ENCODE measurements around the gene CAPNS1.
A peak's percentile ranks its signal among the peaks of the same experiment; 100 is the strongest.

CAPNS1 gene

DNA sequence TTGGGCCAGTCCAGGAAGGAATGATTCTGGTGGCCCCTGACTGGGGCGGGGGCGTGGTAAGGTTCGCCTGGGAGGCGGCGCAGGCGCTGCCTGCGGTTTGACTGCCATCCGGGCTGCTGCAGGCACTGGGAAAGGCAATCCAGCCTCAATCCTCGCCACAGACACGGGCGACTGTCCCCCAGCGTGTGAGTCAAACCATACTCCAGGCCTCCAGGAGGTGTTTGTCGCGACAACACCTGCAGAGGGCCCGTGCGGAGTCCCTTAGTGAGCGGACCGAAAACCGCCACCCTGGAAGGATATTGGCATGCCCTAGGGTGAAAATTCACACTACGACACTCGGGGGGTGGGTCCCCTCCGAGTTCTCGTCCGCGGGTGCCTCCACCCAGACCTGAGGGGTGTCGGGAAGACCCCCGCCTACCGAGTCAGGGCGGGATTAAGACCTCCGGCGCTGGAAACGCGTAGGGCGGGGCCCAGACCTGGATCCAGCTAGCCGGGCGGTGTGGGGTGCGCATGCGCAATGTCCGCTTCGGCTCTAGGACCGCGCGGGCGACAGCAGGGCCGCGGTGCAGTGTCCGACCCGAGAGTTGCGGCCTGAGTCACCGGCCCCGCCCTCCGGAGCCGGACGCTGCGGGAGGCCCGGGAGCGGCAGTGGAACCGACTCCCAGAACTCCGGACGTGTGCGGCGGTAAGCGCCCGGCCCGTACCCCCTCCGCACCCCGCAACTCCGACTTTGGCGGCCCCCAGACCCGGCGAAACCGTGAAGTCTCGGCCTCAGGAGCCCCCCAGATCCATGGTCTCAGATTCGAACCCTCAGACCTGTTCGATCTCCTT is at the start of gene CAPNS1:
Gene CAPNS1, plus strand, starts transcription at position 594 of the 831 bp plus-strand sequence. CDS start 946 bp downstream, outside the sequence.
- peak; percentile 93 to 95 for DNase-seq (ENCODE audit: low read depth in 2 of 2)

DNA sequence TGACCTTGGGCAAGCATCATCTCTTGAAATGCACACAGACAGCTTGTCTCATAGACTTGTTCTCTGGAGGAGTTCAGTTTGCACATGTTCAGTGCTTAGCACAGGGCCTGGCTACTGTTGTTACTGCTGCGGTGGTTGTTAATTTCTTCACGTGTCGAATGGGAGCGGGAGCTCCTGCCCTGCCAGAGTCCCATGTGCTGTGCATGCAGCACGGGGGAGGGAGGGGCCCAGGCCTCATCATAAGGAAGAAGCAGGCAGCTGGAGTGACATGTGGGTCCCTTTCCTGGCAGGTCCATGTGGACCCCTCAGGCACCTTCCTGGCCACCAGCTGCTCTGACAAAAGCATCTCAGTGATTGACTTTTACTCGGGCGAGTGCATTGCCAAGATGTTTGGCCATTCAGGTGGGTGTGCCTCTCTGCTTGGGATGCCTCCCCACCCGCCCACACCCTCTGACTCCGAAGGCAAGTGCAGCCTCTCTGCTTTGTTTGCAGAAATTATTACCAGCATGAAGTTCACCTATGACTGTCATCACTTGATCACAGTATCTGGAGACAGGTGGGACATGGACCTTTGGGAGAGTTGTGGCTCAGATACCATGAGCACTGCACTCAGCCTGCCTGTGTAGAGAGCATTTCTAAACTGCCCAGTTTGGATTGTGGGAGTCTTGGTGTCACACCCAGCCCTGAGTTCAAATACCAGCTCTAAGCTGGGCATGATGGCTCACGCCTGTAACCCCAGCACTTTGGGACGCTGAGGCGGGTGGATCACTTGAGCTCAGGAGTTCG is 48.8 kb upstream of the CAPNS1 start:
- no peak for DNase-seq (ENCODE audit: low read depth in 2 of 2)

DNA sequence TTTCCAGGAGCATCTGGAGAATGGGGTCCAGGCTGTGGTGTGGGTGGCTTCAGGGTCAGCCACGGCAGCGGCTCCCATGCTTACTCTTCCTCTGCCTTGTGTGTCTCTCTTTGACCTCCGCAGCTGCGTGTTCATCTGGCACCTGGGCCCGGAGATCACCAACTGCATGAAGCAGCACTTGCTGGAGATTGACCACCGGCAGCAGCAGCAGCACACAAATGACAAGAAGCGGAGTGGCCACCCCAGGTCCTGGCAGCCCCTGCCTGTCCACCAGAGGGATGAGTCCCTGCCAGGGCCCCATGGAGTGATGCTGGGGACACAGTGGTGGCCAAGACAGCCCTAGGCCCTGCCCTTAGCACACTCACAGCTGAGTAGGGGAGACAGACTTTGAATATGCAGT is 47.3 kb upstream of the CAPNS1 start:
- DNase-seq (ENCODE audit: low read depth in 2 of 2) = no peak

DNA sequence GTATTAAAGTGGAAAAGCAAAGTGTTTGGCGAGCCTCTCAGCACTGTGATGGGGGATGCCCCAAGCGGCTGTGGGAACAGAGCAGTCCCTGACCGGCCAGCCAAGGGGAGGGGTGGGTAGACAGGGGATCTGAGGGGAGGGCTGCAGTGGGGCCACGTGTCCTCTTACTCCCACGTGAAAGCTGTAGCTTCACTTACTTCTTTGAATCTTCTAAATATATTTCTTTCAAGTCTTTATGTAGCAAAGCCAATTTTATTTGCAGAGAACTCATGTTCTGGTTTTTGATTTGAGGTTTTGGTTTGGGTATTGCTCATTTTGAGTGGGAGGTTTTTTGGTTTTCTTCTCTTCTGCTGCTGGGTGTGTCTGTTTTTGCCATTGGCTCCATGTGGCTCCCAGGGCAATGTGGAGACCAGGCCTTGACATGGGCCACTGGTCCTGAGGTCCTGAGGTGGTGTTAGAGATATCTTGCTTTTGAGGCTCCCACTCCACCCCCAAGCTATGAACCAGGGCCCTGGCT is 46.7 kb upstream of the CAPNS1 start:
- peak; percentile 19 to 26 for DNase-seq (ENCODE audit: low read depth in 2 of 2)

DNA sequence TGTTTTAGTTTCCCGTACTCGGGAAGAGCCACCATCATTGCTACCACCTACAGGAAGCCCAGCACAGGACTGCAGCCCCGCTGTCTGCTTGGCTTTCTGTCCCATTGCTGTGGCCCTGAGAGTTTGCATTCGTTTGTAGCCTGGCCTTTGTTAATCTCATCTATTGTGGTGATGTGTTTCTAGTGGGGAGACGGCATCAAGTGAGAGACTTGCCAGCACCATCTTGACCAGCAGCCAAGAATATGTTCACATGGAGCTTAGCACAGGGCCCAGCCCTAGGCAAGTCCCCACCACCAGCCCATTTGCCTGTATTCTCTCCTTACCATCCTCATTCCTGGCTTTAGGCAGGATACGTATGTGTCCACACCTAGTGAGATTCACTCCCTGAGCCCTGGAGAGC is 46.2 kb upstream of the CAPNS1 start:
- no peak for DNase-seq (ENCODE audit: low read depth in 2 of 2)

DNA sequence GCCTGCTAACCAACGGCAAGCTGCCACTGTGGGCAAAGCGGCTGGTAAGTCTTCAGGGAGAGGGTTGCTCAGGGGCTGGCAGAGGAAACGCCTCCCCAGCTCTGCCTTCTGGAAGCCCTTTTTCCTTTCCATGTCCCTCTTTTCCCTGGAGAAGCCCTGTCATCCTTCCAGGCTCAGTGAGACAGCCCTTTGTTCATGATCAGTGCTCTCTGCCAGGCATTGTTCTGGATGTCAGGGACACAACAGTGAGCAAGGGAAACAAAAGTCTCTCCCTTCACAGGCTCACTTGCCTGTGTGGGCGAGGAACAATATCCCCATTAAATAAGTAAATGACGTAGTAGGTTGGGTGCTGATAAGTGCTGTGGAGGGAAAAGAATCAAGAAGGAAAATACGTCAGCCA is 42.8 kb upstream of the CAPNS1 start:
- DNase-seq (ENCODE audit: low read depth in 2 of 2) = no peak

DNA sequence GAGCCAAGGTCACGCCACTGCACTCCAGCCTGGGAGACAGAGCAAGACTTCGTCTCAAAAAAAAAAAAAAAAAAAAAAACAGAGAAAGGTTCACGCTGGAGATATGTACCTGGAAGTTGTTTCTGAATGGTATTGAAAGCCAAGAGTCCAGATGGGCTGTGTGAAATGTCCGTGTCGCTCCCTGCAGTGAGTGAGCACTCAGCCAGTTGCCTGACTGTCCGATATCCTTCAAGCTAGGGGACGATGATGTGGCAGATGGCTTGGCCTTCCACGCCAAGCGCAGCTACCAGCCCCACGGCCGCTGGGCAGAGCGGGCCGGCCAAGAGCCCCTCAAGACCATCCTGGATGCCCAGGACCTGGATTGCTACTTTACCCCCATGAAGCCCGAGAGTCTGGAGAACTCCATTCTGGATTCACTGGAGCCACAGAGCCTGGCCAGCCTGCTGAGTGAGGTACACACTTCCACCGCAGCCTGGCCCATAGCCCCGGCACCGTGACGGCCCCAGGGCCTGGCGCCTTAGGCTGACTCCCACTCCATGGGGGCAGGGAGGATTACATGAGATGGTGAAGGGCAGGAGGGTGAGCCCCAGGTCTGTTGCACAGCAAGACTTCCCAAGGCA is 40.6 kb upstream of the CAPNS1 start:
- DNase-seq (ENCODE audit: low read depth in 2 of 2) = no peak

DNA sequence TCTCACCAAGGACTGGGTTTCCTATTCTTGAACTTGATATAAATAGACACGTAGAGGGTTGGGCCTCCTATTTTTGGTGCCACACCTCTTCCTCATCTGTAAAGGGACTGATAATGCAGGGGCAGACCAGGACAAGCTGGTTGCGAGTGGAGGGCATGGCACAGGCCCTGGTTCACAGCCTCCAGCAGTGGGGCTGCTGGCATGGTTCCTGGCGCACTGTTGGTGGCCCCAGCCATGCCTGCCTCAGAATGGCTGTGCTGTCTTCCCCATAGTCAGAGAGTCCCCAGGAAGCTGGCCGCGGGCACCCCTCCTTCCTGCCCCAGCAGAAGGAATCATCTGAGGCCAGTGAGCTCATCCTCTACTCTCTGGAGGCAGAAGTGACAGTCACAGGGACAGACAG is 39.4 kb upstream of the CAPNS1 start:
- no peak for DNase-seq (ENCODE audit: low read depth in 2 of 2)

DNA sequence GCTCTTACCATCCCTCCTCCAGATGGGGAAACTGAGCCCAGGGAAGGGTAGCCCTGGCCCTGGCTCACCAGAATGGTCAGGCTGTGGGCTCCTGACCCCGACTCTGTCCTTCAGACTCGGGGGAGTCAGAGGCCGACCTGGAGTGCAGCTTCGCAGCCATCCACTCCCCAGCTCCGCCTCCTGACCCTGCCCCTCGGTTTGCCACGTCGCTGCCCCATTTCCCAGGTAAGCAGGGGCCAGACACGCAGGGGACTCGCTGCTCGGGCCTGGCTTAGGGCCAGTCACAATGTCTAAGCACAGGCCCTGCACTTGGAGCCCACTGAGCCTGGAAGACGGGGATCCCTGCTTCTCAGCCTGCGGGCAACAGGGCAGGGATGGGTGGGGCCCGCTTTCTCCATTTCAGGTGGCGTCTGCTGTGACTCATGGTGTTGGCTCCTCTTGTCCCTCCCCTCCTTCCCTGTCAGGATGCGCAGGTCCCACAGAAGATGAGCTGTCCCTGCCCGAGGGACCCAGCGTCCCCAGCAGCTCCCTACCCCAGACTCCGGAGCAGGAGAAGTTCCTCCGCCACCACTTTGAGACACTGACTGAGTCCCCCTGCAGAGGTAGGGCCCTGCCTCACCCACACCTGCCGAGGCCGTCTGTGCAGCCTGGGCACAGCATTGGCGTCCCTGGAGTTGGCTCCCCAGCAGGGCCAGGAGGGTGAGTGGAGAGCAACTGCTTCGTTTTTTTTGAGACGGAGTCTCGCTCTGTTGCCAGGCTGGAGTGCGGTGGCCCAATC is 38.1 kb upstream of the CAPNS1 start:
- DNase-seq (ENCODE audit: low read depth in 2 of 2) = no peak

DNA sequence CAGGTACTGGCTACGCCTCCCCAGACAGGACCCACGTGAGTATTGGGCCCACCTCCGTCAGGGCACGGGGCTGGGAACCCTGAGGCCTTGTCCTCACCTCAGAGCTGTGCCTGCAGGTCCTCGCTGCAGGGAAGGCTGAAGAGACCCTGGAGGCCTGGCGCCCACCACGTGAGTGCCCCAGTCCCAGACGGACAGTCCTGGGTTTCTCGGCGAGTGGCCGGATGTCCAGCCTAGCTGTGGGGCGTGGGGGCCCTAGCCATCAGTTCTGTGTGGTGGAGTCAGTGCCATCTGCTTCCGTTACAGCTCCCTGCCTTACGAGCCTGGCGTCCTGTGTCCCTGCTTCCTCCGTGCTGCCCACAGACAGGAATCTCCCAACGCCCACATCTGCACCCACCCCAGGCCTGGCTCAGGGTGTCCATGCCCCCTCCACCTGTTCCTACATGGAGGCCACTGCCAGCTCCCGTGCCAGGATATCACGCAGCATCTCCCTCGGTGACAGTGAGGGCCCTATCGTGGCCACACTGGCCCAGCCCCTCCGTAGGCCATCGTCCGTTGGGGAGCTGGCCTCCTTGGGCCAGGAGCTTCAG is 36.7 kb upstream of the CAPNS1 start:
- DNase-seq (ENCODE audit: low read depth in 2 of 2) = no peak

DNA sequence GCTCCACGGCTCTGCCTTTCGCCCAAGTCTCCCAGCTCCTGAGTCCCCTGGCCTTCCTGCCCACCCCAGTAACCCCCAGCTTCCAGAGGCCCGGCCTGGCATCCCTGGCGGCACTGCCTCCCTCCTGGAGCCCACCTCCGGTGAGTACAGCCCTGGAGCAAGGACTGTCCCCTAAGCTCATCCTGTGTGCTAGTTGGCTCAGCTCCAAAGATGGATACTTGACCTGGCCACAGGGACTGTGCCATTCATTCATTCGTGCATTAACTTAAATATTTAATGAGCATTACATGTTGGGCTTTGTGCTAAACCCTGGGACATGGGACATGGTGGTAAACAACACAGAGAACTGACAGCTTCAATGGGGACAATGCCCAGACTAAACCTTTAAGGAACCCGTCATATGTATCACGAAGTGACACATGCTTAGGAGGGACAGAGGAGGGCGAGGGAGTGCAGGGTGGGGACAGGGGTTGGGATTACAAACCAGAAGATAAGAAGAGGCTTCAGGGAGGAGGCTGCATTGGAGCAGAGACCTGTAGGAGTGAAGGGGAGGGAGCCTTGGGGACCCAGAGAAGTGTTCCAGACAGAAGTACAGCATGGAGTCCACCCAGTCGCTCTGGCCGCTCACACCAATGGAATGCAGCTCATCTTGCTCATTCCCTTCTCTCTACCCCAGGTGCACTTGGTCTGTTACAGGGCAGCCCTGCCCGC is 35.9 kb upstream of the CAPNS1 start:
- DNase-seq (ENCODE audit: low read depth in 2 of 2) = no peak

DNA sequence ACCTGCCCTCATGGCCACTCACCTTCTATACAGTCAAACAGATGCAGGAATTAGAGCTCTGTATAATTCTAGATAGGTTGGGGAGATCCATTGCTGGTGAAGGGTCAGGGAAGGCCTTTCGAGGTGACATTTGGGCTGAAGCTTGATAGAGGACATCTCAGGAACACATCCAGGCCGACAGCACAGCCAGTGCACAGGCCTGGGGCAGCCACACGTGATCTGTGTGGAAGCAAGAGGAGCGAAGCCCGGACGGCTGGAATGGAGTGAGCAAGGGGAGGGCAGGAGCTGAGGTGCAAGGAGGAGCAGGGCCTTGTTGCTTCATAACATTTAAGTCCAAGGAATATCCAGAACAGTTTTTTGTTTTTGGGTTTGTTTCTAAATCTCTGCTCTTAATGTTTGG is 33.4 kb upstream of the CAPNS1 start:
- DNase-seq (ENCODE audit: low read depth in 2 of 2) = no peak

DNA sequence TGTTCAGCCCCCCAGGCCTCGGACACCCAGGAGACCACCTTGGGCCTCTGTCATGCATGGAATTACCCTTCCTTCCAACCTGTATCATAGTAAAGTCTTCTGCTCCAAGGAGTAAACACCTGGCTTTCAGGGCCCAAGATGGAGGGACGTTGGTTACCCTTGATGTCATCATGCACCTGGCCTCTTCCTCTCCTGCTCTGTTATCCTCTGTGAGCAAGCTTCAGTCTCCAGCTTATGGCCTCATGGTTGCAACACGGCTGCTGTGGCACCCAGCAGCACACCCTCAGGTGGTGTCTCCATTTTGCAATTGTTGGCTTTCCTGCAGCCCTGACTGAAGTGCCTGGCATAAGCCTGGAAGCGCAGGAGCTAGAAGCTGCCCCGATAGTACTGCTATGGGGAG is 32.9 kb upstream of the CAPNS1 start:
- no peak for DNase-seq (ENCODE audit: low read depth in 2 of 2)

DNA sequence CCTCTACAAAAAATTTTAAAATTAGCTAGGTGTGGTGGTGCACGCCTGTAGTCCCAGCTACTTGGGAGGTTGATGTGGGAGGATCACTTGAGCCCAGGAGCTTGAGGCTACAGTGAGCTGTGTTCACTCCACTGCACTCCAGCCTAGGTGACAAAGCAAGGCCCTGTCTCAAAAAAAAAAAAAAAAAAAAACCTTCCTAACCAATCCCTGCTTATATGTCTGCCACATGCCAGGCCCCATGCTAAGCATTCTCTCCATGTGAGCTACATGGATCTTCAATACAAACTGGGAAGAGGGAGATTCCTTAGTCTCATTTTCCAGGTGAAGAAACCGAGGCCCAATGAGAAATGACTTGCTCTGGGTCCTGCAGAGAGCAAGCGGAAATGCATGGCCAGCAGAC is 31.2 kb upstream of the CAPNS1 start:
- no peak for DNase-seq (ENCODE audit: low read depth in 2 of 2)

DNA sequence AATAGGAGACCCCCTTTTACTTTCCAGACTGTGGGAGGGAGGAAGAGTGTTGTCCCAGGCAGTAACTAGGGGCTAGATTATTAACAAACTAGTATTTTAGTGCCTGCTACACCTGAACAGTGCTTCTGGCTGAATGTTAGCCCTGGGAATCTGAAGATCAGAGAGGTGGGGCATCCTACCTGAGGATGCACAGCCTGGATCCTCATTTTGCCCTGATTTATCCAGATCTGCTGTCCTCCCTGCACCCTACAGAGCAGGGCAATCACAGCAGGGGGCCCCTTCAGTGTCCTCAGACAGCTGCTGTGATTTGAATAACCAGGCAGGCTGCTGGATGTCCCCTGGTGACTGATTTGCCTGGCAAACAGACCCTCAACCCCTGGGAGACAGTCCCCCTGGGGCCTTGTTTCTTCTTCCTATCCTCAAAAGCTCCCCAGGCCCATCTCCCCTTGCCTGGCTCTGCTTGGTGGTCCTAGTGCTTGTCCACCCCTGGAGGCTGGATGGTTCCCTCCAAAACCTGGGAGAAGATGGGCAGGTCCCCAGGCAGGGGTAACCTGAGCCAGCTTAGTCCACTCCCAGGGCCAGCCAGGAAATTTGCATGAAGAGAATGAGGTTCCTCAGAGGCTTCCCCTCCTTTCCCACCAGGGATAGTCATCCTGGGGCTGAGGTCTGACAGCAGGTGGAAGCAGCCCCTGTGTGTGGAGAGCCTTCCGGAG is 29.2 kb upstream of the CAPNS1 start, which contains the start of gene OVOL3:
Gene OVOL3, plus strand, starts transcription at position 657 of the 713 bp plus-strand sequence. CDS start 60 bp downstream, outside the sequence.
- no peak for DNase-seq (ENCODE audit: low read depth in 2 of 2)

DNA sequence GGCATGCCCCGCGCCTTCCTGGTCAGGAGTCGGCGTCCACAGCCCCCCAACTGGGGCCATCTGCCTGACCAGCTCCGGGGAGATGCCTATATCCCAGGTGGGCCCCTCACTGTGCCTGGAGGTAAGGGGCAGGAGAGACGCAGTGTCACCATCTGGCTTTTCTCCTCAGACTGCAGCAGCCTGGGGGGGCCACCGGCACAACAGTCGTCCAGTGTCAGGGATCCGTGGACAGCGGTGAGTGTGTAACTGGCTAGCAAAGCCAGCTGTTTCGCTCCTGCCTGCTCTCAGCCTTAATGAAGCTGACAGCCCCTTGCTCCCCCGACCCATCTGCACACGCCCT is 28.7 kb upstream of the CAPNS1 start:
- DNase-seq (ENCODE audit: low read depth in 2 of 2) = no peak

DNA sequence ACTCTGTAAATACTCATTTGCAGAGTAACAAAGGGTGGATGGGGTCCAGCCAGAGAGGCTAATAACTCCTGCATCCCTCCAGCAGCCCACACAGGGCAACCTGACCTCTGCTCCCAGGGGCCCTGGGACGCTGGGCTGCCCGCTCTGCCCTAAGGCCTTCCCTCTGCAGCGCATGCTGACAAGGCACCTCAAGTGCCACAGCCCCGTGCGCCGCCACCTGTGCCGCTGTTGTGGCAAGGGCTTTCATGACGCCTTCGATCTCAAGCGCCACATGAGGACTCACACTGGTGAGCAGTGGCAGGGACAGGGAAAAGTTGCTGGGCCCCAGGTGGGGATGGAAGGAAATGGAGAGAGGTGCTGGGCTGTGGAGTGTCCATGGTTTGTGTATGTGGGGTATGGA is 27.2 kb upstream of the CAPNS1 start:
- no peak for DNase-seq (ENCODE audit: low read depth in 2 of 2)

DNA sequence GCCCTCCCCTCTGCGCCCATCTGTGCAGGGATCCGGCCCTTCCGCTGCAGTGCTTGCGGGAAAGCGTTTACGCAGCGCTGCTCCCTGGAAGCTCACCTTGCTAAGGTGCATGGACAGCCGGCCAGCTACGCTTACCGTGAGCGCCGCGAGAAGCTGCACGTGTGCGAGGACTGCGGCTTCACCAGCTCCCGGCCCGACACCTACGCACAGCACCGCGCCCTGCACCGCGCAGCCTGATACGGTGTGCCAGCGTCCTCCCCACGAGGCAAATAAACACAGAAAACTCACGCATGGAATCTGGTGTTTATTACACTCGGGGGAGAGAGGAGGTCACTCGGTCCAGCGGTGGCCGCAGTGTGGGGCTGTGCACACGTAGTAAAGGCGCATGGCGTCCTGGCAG is 26.4 kb upstream of the CAPNS1 start:
- no peak for DNase-seq (ENCODE audit: low read depth in 2 of 2)

DNA sequence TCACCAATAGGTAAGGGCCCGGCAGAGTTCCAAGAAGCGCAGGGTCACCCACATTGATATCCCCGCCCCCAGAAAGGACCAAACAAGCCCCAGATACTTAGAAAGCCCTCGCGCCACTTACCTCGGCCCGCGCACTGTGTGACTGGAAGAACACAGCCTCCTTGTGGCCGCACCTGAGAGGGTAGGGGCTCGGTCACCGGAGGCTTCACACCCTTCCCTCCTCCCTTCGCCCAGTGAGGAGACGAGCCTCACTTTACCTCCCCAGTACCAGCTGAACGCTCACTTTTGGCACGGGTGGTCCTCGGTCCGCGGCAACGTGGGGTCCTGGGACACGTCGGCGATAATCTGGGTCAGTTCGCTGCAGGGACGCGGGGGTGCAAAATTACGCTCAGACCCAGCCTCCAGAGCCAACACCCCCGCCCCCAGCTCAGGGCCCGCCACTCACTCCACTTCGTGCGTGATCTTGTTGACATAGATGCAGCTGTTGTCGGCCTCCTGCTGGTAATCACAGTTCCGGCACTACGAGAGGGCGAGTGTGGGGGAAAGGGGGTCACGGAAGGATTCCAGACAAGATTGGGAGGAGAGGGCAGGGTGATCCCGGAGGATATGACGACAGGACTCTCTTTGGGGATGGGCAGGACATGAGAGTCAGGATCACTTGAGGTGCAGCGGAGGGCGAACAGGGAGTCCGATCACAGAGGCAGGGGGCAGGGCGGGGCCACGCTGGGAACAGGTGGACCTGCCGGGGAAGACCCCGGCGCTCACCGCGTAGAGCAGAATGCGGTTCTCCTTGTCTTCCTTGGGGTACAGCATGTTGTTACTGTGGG is 25.8 kb upstream of the CAPNS1 start:
- no peak for DNase-seq (ENCODE audit: low read depth in 2 of 2)
